Fibroblast of skin of scalp (primary cell): ENCODE measurements around the gene RND2.
"Not testable (repeated sequence)": the region's sequence is repeated elsewhere in the genome, so short reads cannot be mapped to it uniquely, and the experiment has no call there.

Experiments used
- DNase-seq: peaks from one replicate; pipeline ENCODE4 v3.0.0-alpha.2; 2013

Gene RND2

DNA sequence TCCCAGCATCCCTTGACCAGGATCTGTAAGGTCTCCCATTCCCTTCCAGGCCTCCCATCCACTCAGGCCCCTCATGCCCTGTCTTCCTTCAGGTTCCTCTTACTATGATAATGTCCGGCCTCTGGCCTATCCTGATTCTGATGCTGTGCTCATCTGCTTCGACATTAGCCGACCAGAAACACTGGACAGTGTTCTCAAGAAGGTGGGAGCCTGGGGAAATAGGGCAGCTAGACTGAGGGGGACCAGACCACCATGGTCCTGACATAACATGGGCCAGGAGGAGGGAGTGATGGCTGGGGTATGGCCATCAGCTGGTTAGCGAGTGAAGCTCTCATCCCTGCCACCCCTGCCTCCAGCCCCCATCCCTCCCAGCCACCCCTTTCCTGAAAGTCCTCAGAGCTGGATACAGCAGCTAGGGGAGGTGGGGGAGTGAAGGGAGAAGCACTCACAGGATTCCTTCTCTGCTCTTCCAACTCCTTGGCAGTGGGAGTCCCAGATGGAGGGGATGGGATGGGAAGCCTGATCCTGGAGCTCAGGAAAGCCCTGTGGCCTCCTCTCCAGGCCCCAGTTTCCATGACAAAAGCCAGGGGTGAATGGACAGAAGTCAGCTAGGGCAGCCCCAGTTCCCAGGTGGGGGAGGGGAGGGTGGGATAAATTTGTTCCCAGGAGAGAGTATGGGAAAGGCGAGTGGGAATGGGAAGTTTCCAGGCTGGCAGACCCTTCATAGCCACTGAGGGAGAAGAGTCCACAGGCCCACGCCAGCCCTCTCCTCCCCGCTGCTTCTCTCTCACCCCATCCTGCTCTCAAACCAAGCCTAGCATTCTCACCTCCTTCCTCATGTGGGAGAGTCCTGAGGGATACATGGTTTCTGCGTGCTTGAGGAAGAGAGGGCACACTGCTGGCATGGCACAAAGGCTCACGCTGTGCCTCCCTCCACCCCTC, 2.3 kb downstream of the RND2 start:
- DNase-seq = no peak

GRCh38 chr17:43028221-43028861, 3.3 kb downstream of the RND2 start:
- DNase-seq = no peak

DNA sequence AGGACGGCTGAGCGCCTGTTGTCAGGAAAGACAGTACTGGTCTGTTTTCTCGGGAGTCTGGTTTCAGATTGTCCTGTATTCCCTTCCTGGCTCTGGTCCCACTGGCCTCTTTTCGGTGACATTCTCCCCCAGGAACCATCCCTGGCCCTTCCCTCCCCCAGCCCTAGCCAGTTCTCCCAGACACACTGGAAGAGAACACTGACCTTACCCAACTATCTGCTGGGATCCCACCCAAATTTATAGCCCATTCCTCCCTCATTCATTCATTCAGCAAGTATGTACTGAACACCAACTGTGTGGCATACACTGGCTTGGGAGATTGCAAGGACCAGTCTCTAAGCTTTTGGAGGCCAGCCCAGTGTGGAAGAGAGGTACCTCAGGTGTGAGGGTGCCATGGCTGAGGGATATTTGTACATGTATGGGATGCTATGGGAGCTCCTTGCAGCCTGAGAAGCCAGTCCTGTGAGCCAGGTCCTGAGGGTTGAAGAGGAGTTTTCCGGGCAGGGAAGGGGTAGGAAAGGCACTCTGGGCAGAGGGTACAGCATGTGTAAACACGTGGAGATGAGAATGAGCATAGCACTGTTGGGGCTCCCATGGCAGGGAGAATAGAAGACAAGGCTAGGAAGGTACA, 5.2 kb downstream of the RND2 start:
- DNase-seq = no peak

GRCh38 chr17:43031666-43032065, 6.6 kb downstream of the RND2 start:
- DNase-seq = no peak

DNA sequence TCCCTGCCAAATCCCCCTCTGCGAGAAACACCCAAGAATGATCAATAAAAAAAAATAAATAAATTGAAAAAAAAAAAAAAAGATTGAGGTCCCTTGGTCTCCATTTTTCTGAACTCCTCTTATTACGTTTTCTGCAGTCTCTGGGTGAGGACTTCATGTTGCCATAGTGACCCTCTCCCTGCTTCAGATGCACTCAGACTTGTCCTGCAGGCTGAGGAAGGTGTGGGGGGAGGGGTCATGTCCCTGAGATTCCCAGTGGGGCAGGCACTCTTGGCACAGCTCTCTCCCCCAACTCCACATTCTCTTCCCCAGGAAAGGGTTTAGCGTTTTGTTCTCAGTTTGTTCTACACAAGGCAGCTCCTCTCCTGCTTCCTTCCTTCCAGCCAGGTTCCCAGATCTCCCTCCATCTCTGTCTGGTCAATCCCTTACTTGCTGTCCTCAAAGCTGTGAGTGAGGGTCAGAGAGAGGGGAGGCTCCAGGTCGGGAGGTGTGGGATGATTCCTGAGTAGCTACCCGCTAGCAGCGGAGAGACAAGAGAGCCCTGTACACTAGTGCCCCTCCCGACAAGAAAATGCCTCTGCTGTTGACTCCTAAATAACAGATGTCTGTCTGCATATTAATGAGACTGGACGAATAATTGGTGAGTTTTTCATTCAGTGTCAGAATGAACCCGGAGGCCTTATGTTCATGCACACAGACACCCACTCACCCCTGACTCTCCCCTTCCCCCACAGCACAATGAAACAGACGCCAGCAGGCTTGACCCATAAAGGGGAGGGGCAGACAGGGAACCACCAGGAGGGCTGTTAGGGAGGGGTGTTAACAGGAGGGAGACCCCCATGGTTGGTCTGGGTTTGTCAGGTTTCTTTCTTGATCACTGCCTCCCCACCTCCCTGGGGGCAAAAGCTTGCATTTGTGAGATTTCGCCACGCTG, 9.2 kb downstream of the RND2 start:
- DNase-seq = no peak

- DNase-seq = no peak
Measured at GRCh38 chr17:43034894-43035293, 9.9 kb downstream of the RND2 start.

- DNase-seq = no peak
Measured at GRCh38 chr17:43039646-43040045, 14.6 kb downstream of the RND2 start.

DNA sequence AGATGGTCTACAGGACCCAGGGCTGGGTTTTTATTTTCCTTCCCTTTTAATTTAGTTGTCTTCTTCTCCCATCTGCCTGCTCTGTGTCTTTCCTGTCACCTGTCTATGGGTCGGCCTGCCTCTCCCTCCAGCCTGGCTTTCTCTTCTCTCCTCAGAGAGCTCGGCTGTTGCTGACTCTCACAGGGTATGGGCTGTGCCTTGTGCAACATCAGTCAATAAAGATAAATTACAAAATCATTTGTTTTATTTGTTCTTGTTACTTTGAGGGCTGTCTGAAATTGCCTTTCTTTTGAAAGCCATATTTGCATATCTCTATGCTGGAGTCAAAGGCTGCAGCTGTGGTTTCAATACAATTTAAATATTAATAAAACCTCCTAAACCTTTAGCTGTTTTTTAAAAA, 15.6 kb downstream of the RND2 start:
- no peak for DNase-seq

DNA sequence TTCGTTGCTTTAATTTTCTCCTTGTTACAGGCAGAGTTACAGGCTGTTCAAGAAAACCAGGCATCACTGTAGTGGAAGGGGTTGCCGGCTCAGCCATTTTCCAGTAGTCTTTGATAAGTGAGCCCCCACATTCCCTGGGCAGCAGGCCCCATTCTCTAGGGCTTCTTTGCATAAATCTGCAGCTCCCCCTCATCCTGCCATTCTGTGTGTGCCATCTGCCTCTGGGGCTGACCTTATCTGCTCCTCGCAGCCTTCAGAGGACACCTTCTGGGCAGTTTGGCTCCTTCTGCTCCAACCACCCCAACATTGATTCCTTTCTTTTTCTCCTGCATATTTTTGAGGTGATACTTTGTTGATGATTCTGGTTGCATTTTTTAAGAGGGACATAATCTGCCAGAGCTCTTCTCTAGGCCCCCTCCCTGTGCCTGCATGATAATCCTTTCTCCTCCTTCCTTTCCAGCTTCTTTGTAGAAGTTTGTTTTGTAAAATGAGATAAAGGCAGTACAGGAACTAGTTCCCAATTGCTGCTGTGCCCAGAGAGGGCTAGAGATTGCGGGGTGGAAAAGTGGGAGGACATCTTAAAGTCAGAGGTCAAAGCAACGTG, 17.1 kb downstream of the RND2 start:
- no peak for DNase-seq

DNA sequence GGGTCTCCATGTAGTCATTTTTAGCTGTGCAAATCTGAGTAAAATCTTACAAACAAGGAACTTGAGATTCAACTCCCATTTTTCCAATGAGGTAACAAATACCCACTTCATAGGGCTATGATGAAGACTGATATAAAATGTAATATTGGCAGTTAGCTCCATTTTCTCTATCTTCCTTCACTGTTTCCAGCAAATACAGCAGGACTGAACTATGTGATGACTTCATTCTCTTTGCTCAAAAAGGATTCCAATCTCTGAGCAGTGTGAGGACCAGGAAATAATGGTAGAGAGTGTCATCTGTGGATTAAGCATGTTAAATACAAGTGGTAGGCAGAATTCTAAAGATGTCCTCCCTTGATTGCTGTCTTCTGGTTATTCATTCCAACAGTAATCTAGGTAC, 18.3 kb downstream of the RND2 start:
- DNase-seq = no peak

DNA sequence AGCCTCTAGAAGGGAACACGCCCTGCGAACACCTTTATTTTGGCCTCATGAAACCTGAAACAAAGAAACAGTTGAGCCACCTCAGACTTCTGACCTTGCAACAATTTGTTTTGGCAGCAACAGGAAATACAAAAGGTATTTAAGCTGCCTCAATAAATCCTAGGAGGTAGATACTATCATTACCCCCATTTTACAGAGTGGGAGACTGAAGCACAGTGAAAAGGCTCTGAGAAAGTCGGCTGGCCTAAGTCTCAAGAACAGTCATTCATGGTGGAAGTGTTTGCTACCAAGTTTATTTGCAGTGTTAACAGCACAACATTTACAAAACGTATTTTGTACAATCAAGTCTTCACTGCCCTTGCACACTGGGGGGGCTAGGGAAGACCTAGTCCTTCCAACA, 19.0 kb downstream of the RND2 start:
- no peak for DNase-seq

DNA sequence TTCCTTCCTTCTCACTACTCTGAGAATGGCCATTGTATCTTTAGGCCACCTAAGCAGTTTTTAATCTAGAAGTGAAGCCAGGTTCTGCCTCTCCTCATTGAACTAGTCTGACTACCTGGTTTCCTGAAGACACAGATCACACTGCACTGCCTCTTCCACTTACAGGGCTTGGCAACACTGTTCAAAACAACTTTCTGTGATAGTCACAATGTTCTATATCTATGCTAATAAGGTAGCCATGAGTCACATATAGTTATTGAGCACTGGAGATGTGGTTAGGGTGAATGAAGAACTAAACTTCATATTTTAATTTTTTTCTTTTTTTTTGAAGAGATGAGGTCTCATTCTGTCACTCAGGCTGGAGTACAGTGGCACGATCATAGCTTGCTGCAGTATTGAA, 26.9 kb downstream of the RND2 start:
- DNase-seq = no peak

- DNase-seq = not testable (repeated sequence)
Measured at GRCh38 chr17:43053008-43053407, 28.0 kb downstream of the RND2 start.

- no peak for DNase-seq
Measured at GRCh38 chr17:43056051-43056450, 31.0 kb downstream of the RND2 start.

- no peak for DNase-seq
Measured at GRCh38 chr17:43062984-43063638, 38.1 kb downstream of the RND2 start.

GRCh38 chr17:43068570-43069367, 43.7 kb downstream of the RND2 start:
- no peak for DNase-seq

DNA sequence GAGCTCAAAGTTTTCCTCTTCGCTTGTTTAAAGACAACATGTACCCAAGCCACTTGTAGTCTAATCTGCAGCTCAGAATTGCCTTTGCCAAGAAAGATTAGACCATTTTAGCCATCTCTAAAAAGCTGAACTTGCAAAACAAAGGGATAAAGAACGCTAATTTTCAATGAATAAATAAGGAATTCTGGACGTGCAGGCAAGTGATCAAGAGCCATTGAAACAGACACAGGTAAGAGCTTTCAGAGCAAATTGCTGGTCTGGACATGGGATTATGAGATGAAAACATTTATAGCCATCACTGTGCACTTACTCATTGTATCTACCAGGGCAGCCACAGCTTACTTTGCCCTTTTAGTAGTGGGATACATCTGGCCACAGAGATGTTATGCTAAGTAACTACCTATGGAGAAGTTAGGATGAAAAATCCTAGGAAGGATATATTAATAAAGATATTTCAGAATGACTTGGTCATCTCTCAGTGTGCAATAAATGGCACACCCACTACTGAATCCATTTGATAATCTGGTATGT, 44.4 kb downstream of the RND2 start:
- no peak for DNase-seq

- DNase-seq = no peak
Measured at GRCh38 chr17:43070257-43070656, 45.2 kb downstream of the RND2 start.

- DNase-seq = no peak
Measured at GRCh38 chr17:43070872-43071271, 45.8 kb downstream of the RND2 start.

DNA sequence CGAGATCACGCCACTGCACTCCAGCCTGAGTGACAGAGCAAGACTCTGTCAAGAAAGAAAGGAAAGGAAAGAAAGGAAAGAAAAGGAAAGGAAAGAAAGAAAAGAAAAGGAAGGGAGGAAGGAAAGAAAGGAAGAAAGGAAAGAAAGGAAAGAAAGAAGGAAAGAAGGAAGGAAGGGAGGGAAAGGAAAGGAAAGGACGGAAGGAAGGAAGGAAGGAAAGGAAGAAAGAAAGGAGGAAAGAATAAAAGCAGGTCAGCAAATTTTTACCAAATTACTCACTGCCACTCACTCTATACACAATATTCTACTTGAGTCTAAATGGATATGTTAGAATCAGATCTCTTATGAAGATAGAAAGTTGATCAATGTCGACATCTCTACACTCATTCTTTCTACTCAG, 49.8 kb downstream of the RND2 start:
- DNase-seq = no peak
